GM21367 (cell line): ENCODE measurements around the gene ARID3A.
"Not testable (repeated sequence)": the region's sequence is repeated elsewhere in the genome, so short reads cannot be mapped to it uniquely, and the experiment has no call there.

Source experiments
- ATAC-seq: cut with Tn5 transposase; IDR thresholded peaks from one replicate; pipeline ENCODE4 v1.9.1; 2021; ENCODE audit not compliant: unreplicated experiment

Gene ARID3A

GRCh38 chr19:945401-946252 lies 19.8 kb downstream of the ARID3A start:
- no peak for ATAC-seq

- no peak for ATAC-seq
Measured at GRCh38 chr19:947090-947706, 21.4 kb downstream of the ARID3A start.

DNA sequence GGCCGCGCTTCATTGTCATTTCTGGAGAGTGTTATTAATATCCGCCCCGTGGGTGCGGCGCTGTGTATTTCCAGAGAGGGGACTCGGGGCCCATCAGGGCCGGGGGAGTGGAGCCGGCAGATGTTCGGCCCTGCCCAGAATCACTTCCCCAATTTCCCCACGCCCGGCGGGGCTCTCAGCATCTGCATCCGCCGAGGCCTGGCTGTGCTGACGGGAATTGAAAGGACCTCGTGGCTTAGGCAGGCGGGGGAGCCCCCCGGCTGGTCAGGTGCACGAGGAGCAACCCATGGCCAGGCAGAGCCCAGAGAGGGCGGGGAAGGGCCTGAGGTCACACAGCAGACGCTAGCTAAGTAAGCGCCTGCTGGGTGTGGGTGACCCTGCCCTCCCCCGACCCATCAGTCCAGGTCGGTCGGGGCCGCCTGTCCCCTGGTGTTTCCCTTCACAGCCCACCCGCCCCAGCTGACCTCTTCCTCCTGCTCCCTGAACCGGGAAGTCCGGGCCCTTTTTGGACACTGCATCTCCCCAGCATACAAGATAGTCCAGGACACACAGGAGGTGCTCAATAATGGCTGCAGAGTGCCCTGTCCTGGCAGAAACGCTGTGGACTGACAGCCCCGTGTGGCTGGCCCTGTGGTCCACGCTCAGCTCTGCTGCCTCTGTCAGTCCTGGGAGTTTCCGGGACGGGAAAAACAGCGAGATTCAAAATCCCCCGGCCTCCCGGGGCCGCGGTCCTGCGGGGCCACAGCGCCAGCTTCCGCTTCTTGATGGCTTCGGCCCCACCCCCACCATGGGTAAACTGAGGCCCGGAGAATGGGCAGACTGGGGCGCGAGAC lies 22.1 kb downstream of the ARID3A start:
- peak; percentile 42 for ATAC-seq

- no peak for ATAC-seq
Measured at GRCh38 chr19:948842-949496, 23.1 kb downstream of the ARID3A start.

- no peak for ATAC-seq
Measured at GRCh38 chr19:950352-951066, 24.7 kb downstream of the ARID3A start.

DNA sequence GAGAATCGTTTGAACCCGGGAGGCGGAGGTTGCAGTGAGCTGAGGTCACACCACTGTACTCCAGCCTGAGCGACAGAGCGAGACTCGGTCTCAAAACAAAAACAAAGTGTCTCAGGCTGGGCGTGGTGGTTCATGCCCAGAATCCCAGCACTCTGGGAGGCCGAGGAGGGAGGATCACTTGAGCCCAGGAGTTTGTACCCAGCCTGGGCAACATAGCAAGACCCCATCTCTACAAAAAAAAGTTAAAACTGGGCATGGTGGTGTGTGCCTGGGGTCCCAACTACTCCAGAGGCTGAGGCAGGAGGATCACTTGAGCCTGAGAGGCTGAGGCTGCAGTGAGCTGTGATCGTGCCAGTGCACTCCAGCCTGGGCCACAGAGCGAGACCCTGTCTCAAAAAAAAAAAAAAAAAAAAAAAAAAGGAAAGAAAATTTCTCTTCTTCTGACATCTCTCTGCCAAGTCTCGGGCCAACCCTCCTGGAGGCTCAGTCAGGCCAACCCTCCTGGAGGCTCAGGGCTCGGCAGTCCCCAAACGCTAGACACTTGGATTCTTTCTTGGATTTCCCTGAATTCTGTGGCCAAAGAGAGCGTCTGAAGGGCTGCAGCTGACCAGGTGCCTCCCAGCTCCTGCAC lies 26.3 kb downstream of the ARID3A start:
- no peak for ATAC-seq

DNA sequence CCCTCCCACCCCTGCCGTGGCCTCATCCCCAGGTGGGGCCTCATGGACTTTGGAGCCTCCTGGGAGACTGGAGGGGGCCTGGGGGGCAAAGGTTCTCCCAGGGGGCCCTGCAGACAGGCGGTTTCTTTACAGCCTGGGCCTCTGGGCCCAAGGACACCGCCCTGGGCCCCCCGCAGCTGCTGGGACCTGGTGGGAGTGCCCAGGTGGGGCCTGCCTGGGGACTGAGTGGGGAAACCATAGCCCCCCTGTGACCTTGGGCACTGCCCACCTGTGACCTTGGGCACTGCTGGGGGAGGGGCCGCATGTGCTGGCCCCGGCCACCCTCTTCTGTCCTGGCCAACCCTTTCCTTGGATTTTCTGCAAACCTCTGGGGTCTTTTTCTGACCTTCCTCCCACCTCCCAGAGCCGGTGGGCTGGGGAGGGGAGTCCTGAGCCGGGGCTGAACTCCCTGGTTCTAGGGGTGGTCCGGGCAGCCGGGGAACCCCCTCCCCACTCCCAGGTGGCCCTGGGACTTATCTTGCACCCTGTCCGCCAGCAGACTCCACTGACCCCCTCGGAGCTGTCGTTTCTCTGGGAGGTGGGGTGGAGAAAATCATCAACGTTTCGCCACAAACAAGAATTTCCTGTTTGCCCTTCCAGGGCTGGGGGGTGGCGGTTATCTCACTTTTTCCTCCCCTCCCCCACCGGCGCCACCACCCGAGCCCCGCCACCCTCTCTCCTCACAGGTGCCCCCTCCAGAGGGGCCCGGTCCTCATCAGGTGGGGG lies 27.0 kb downstream of the ARID3A start:
- ATAC-seq: no peak

- ATAC-seq: no peak
Measured at GRCh38 chr19:953445-954271, 27.8 kb downstream of the ARID3A start.

- no peak for ATAC-seq
Measured at GRCh38 chr19:954272-954671, 28.4 kb downstream of the ARID3A start.

DNA sequence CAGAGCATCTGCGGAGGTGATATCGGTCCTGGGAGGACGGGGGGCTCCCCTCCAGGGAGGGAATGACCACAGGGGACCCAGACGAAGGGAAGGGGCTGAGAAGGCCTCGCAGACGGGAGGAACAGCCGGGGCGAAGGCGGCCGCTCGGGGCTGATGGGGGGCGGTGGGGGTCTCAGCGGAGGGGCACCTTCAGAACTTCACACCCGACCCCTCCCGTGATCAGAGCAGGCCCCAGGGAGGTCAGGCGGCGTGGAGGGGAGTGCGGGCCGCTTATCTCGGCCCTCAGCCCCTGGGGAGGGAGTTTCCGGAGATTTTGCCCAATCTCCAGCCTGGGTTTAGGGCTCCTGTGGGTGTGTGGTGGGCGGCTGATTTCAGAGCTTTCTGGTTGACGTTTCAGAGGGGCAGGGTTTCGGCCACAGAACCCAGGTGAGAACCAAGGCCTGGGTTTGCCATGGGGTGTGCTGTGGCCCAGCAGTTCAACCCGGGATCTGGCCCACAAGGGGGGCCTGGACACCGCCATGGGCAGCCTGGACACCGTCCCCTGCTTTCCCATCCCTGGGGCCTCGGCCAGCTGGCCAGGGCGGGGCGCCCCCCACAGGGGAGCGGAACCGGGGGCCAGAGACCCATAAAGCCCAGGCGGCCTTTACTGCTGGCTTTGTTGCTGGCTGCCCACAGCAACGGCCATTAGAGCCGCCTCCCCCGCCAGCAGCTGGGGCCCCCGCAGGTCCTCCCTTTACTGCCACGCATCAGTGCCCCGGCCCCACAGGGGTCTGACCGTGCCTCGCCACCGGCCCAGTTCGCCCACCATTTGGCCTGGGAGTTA lies 29.0 kb downstream of the ARID3A start:
- ATAC-seq: no peak

GRCh38 chr19:955803-956765 lies 30.2 kb downstream of the ARID3A start:
- no peak for ATAC-seq

- no peak for ATAC-seq
Measured at GRCh38 chr19:956766-957440, 31.1 kb downstream of the ARID3A start.

DNA sequence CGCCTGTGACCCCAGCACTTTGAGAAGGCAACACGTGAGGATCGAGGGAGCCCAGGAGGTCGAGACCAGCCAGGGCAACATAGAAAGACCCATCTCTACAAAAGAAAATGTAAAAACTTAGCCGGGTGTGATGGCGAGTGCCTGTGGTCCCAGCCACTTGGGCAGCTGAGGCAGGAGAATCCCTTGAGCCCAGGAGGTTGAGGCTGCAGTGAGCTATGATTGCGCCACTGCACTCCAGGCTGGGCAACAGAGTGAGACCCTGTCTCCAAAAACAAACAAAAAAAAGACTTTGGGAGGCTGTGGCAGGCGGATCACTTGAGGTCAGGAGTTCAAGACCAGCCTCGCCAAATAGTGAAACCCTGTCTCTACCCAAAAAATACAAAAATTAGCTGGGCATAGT lies 31.7 kb downstream of the ARID3A start:
- ATAC-seq: not testable (repeated sequence)

GRCh38 chr19:958967-959855 lies 33.4 kb downstream of the ARID3A start:
- ATAC-seq: no peak

DNA sequence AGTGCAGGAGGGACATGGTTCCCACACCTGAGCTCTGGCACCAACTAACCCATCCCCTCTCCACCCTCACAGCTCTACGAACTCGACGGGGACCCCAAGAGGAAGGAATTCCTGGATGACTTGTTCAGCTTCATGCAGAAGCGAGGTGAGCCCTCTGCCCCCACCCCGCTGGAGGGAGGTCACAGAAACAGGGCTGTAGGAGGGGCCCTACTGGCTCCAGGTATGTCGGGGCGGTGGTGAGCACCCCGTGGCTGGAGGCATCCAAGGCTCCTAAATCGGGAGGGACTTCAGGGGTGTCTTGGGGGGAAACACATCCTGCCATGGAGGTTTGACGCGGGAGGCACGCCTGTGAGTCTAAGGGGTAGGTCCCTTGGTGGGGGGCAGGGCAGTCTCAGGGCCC lies 34.2 kb downstream of the ARID3A start:
- ATAC-seq: no peak
